GM19438 (cell line): ENCODE results near the gene MEX3B.
"Not testable (repeated sequence)": the region's sequence is repeated elsewhere in the genome, so short reads cannot be mapped to it uniquely, and the experiment has no call there.

Experiments used
- ATAC-seq: cut with Tn5 transposase; IDR thresholded peaks from one replicate; pipeline ENCODE4 v1.9.1; 2021; ENCODE audit warnings: low read depth; ENCODE audit not compliant: unreplicated experiment

Gene MEX3B

GRCh38 chr15:82014989-82015388, 30.8 kb downstream of the MEX3B start:
- ATAC-seq: no peak

- no peak for ATAC-seq
Measured at GRCh38 chr15:82012908-82013307, 32.9 kb downstream of the MEX3B start.

- ATAC-seq: no peak
Measured at GRCh38 chr15:82005239-82005638, 40.6 kb downstream of the MEX3B start.

- no peak for ATAC-seq
Measured at GRCh38 chr15:82003916-82004315, 41.9 kb downstream of the MEX3B start.

- ATAC-seq: not testable (repeated sequence)
Measured at GRCh38 chr15:81995081-81995480, 50.7 kb downstream of the MEX3B start.

GRCh38 chr15:81992523-81992922, 53.3 kb downstream of the MEX3B start:
- no peak for ATAC-seq
